Measurements from ENCODE around the gene PSMF1. TPM values are rescaled to one million over a fixed set of nuclear protein-coding genes. Genes with fewer than 3 reads are reported as not detected.
A peak's percentile ranks its signal among the peaks of the same experiment; 100 is the strongest.

PSMF1 gene
- total and polyA plus RNA-seq, 9 of the 15 experiments (the other 6 are each of a cell fraction or from before 2014, with no cell fraction given) = 8.5 to 192 (median 33.2) TPM

DNA sequence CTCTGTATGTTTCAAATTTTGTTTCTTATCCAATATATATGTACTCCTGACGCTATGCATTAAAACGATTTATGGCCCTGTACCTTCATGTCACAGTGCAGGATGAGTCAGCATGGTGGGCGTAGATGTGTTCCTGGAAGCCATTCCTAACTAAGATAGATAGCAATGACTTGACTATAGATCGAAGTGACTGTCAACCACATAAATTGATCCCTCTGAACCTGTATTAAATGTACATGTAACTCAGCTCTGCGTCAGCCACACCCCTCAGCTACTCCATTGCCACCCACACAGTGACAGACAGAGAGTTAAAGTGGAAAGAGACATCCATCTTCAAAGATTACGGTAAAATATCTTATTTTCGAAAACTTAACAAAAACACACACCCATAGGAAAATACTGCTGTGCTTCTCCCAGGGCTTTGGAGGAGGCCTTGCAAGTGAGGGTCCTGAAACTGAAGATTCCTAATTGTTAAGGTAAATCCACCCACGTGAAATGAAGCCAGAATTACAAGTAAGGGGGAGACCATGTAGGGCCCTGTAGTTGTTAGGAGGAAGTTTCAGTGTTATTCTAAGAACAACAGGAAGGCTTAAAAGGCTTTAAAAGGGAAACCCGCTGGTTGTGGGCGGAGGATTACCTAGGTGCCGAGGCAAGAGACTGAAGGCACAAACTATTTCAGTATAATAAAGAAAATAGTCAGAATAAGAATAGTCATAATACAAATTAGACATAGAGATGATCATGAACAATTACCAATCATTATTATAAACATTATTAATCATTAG lies 97.2 kb downstream of the PSMF1 start (continued):
- TF ChIP-seq, protein P1, sequence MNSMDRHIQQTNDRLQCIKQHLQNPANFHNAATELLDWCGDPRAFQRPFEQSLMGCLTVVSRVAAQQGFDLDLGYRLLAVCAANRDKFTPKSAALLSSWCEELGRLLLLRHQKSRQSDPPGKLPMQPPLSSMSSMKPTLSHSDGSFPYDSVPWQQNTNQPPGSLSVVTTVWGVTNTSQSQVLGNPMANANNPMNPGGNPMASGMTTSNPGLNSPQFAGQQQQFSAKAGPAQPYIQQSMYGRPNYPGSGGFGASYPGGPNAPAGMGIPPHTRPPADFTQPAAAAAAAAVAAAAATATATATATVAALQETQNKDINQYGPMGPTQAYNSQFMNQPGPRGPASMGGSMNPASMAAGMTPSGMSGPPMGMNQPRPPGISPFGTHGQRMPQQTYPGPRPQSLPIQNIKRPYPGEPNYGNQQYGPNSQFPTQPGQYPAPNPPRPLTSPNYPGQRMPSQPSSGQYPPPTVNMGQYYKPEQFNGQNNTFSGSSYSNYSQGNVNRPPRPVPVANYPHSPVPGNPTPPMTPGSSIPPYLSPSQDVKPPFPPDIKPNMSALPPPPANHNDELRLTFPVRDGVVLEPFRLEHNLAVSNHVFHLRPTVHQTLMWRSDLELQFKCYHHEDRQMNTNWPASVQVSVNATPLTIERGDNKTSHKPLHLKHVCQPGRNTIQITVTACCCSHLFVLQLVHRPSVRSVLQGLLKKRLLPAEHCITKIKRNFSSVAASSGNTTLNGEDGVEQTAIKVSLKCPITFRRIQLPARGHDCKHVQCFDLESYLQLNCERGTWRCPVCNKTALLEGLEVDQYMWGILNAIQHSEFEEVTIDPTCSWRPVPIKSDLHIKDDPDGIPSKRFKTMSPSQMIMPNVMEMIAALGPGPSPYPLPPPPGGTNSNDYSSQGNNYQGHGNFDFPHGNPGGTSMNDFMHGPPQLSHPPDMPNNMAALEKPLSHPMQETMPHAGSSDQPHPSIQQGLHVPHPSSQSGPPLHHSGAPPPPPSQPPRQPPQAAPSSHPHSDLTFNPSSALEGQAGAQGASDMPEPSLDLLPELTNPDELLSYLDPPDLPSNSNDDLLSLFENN (IDR thresholded peaks at IDR 0.05; ENCODE audit: low read depth in 2 of 2, low read length in 2 of 2) = no peak
- TF ChIP-seq ZFX (CRISPR knock-in tag; IDR thresholded peaks at IDR 0.05) (peak; percentile 17; the same call in 1 of the 2 replicates), SNRNP70 (optimal IDR thresholded peaks at IDR 0.05; ENCODE audit: low read depth, low read length) (no peak), ZNF239 (CRISPR knock-in tag; IDR thresholded peaks at IDR 0.05) (no peak), CREB1 (IDR thresholded peaks at IDR 0.05) (no peak), CREB1 (CRISPR knock-in tag; IDR thresholded peaks at IDR 0.05) (0 out of 2 replicates have a peak, but pooled peaks have one; percentile 20), ZNF347 (CRISPR knock-in tag; IDR thresholded peaks at IDR 0.05; ENCODE audit: low read depth) (no peak), BDP1 (IDR thresholded peaks at IDR 0.05; ENCODE audit: insufficient read depth, insufficient read length) (no peak), MAFF (IDR thresholded peaks at IDR 0.05; ENCODE audit: low read length) (peak; percentile 80), ZBTB7A (IDR thresholded peaks at IDR 0.05; ENCODE audit: borderline replicate concordance, control insufficient read depth, low read depth, low read length) (no peak), POLR2A (conservative IDR thresholded peaks at IDR 0.05) (no peak), CREM (IDR thresholded peaks at IDR 0.05; ENCODE audit: low read depth) (peak; percentile 28; the same call in 1 of the 2 replicates), MECOM (CRISPR knock-in tag; IDR thresholded peaks at IDR 0.05) (no peak), PTRF (tag; IDR thresholded peaks at IDR 0.05) (no peak), CC2D1A (IDR thresholded peaks at IDR 0.05) (no peak), NCOR1 (IDR thresholded peaks at IDR 0.05) (peak; percentile 31; the same call in 1 of the 2 replicates), FIP1L1 (IDR thresholded peaks at IDR 0.05; ENCODE audit: low read depth, low read length, poor library complexity, severe bottlenecking) (no peak), ZNF217 (CRISPR knock-in tag; IDR thresholded peaks at IDR 0.05) (no peak), TAF15 (IDR thresholded peaks at IDR 0.05; ENCODE audit: low read depth, low read length) (no peak), HOXB6 (CRISPR knock-in tag; IDR thresholded peaks at IDR 0.05; ENCODE audit: borderline replicate concordance) (no peak)
- TF ChIP-seq, protein P2, sequence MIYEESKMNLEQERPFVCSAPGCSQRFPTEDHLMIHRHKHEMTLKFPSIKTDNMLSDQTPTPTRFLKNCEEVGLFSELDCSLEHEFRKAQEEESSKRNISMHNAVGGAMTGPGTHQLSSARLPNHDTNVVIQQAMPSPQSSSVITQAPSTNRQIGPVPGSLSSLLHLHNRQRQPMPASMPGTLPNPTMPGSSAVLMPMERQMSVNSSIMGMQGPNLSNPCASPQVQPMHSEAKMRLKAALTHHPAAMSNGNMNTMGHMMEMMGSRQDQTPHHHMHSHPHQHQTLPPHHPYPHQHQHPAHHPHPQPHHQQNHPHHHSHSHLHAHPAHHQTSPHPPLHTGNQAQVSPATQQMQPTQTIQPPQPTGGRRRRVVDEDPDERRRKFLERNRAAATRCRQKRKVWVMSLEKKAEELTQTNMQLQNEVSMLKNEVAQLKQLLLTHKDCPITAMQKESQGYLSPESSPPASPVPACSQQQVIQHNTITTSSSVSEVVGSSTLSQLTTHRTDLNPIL (CRISPR knock-in tag; IDR thresholded peaks at IDR 0.05) = no peak
- TF ChIP-seq, protein P3, sequence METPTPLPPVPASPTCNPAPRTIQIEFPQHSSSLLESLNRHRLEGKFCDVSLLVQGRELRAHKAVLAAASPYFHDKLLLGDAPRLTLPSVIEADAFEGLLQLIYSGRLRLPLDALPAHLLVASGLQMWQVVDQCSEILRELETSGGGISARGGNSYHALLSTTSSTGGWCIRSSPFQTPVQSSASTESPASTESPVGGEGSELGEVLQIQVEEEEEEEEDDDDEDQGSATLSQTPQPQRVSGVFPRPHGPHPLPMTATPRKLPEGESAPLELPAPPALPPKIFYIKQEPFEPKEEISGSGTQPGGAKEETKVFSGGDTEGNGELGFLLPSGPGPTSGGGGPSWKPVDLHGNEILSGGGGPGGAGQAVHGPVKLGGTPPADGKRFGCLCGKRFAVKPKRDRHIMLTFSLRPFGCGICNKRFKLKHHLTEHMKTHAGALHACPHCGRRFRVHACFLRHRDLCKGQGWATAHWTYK (CRISPR knock-in tag; IDR thresholded peaks at IDR 0.05) = no peak
- TF ChIP-seq, protein P4, sequence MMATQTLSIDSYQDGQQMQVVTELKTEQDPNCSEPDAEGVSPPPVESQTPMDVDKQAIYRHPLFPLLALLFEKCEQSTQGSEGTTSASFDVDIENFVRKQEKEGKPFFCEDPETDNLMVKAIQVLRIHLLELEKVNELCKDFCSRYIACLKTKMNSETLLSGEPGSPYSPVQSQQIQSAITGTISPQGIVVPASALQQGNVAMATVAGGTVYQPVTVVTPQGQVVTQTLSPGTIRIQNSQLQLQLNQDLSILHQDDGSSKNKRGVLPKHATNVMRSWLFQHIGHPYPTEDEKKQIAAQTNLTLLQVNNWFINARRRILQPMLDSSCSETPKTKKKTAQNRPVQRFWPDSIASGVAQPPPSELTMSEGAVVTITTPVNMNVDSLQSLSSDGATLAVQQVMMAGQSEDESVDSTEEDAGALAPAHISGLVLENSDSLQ (IDR thresholded peaks at IDR 0.05) = peak; percentile 87
